PC-9 (cell line): Measurements from ENCODE around the gene LINGO1. TPM values are rescaled to one million over a fixed set of nuclear protein-coding genes. Genes with fewer than 3 reads are reported as not detected.

ENCODE experiments used
- BruUV-seq: library from RNA; stranded (reverse); fragments of 400-500 nt; replicated peaks from 2 replicates; lab custom pipeline; 2021; lab: Mats Ljungman, UMichigan
- CTCF ChIA-PET: fragments of 300-600 bp; sonication (Branson Sonifier 250); formaldehyde crosslinking; loops from one replicate; lab custom pipeline; 2022; ENCODE audit warnings: antibody characterized with exemption; lab: Charles Lee
- POLR2A ChIA-PET: fragments of 300-600 bp; sonication (Branson Sonifier 250); formaldehyde crosslinking; loops from one replicate; lab custom pipeline; 2022; ENCODE audit warnings: antibody characterized with exemption; ENCODE audit not compliant: unreplicated experiment; lab: Charles Lee
- DNase-seq, 2 experiments: peaks; one replicate each; pipeline versions ENCODE4 v3.0.0 to v3.0.0-alpha.2; 2015 to 2022; ENCODE audit warnings: mixed read lengths in 1 of 2
- H2AFZ ChIP-seq: fragments of 200-600 bp; sonication (generic); 2 replicates; pipeline ENCODE4 v1.8.1; 2017; ENCODE audit warnings: antibody characterized with exemption
- H3F3A ChIP-seq: fragments of 200-600 bp; sonication (generic); 2 replicates; pipeline ENCODE4 v1.8.1; 2017; ENCODE audit warnings: antibody characterized with exemption, mild to moderate bottlenecking, low read depth; ENCODE audit not compliant: insufficient read depth
- H3K27ac ChIP-seq: fragments of 200-600 bp; sonication (generic); 2 replicates; pipeline ENCODE4 v1.6.1; 2016; ENCODE audit warnings: mixed run types
- H3K27me3 ChIP-seq: fragments of 200-600 bp; sonication (generic); 2 replicates; pipeline ENCODE4 v1.6.1; 2016; ENCODE audit warnings: low read depth, mixed run types; ENCODE audit not compliant: insufficient read depth
- H3K36me3 ChIP-seq: fragments of 200-600 bp; sonication (generic); 2 replicates; pipeline ENCODE4 v1.6.1; 2016; ENCODE audit warnings: low read depth, mixed run types
- H3K4me1 ChIP-seq: fragments of 200-600 bp; sonication (generic); replicated peaks from 2 replicates; pipeline ENCODE4 v1.6.1; 2016; ENCODE audit warnings: mixed run types; ENCODE audit not compliant: insufficient read depth
- H3K4me2 ChIP-seq: fragments of 200-600 bp; sonication (generic); 2 replicates; pipeline ENCODE4 v1.6.1; 2017; ENCODE audit warnings: mixed run types
- H3K4me3 ChIP-seq: fragments of 200-600 bp; sonication (generic); 2 replicates; pipeline ENCODE4 v1.6.1; 2016; ENCODE audit warnings: mixed run types
- H3K79me2 ChIP-seq: fragments of 200-600 bp; sonication (generic); 2 replicates; pipeline ENCODE4 v1.6.1; 2017; ENCODE audit warnings: low read depth, mixed run types
- H3K9me2 ChIP-seq: fragments of 200-600 bp; sonication (generic); 2 replicates; pipeline ENCODE4 v1.8.1; 2017; ENCODE audit warnings: mild to moderate bottlenecking; ENCODE audit not compliant: insufficient read depth
- H3K9me3 ChIP-seq: fragments of 200-600 bp; sonication (generic); 2 replicates; pipeline ENCODE4 v1.8.1; 2016; ENCODE audit warnings: low read depth; ENCODE audit not compliant: insufficient read depth
- H4K20me1 ChIP-seq: fragments of 200-600 bp; sonication (generic); 2 replicates; pipeline ENCODE4 v1.8.1; 2017; ENCODE audit not compliant: insufficient read depth
- EZH2 ChIP-seq: fragments of 200-600 bp; sonication (generic); IDR thresholded peaks from 2 replicates; pipeline ENCODE4 v1.8.0; 2017; ENCODE audit warnings: antibody characterized with exemption, low read depth
- intact Hi-C: fragments of 100-400 bp; cut with micrococcal nuclease; formaldehyde crosslinking; loops from one replicate; pipeline ENCODE4 v1.10.0; 2022; ENCODE audit not compliant: unreplicated experiment
- total RNA-seq: library from RNA; stranded (reverse); gene quantifications from 2 replicates; pipeline ENCODE4 v1.2.3, GENCODE V29; 2021
- TF ChIP-seq, protein P1 (sequence below): fragments of 200-600 bp; sonication (generic); conservative IDR thresholded peaks from 2 replicates; pipeline ENCODE4 v1.6.1; 2017; ENCODE audit warnings: mixed run types, antibody characterized with exemption, mild to moderate bottlenecking, moderate library complexity

LINGO1 gene
- total RNA-seq, 1 experiment from 2014 or later, result not detected

DNA sequence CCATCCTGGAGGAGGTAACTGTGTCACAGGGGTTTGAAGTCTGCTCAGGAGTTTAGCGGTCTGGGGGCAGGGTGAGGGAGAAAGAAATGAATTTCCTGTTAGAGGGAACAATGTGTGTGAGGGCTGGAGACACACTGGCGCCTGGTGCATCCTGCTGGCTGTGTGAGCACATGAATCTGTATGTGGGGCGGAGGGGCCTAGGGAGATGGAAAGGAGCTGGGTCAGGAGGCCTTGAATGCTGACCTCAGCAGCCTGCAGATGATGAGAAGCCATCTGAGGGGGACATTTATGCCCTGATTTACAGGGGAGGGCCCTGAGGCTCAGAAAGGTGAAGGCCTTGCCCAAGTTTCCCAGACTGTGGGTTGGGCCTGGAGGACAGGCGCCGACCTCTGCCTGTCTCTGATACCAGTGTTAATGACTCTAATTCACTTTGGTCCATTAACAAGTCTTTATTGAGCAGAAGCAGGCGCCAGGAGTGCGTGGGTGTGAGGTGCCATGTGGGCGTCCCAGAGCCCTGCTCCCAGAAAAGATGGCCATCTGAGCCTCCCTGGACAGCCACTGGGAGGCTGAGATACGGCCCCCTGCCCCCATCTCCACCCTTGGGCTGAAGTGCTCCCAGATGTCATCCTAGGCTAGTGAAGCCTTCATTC lies 34.8 kb downstream of the LINGO1 start:
- no peak overlapping the region for H3K27ac ChIP-seq
- H3K4me2 ChIP-seq, result no peak overlapping the region
- no peak overlapping the region for H2AFZ ChIP-seq
- H3K9me2 ChIP-seq, result no peaks in the 10 kb centered on the region
- no peaks in the 10 kb centered on the region for H3K27me3 ChIP-seq
- TF ChIP-seq, protein P1, sequence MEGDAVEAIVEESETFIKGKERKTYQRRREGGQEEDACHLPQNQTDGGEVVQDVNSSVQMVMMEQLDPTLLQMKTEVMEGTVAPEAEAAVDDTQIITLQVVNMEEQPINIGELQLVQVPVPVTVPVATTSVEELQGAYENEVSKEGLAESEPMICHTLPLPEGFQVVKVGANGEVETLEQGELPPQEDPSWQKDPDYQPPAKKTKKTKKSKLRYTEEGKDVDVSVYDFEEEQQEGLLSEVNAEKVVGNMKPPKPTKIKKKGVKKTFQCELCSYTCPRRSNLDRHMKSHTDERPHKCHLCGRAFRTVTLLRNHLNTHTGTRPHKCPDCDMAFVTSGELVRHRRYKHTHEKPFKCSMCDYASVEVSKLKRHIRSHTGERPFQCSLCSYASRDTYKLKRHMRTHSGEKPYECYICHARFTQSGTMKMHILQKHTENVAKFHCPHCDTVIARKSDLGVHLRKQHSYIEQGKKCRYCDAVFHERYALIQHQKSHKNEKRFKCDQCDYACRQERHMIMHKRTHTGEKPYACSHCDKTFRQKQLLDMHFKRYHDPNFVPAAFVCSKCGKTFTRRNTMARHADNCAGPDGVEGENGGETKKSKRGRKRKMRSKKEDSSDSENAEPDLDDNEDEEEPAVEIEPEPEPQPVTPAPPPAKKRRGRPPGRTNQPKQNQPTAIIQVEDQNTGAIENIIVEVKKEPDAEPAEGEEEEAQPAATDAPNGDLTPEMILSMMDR, result no peak
- no peak for TF ChIP-seq EZH2
- no peaks in the 10 kb centered on the region for H3F3A ChIP-seq
- ChIA-PET POLR2A (no interaction called here), CTCF (no interaction called here)
- H3K4me1 ChIP-seq, result no peaks in the 10 kb centered on the region
- no peak overlapping the region for H3K4me3 ChIP-seq
- H3K36me3 ChIP-seq, result no peaks in the 10 kb centered on the region
- no peaks in the 10 kb centered on the region for H4K20me1 ChIP-seq
- no peaks in the 10 kb centered on the region for H3K79me2 ChIP-seq
- BruUV-seq, result no TSS peak
- no peaks in the 10 kb centered on the region for H3K9me3 ChIP-seq
- intact Hi-C loops, result no loop called here
- no peak for DNase-seq

DNA sequence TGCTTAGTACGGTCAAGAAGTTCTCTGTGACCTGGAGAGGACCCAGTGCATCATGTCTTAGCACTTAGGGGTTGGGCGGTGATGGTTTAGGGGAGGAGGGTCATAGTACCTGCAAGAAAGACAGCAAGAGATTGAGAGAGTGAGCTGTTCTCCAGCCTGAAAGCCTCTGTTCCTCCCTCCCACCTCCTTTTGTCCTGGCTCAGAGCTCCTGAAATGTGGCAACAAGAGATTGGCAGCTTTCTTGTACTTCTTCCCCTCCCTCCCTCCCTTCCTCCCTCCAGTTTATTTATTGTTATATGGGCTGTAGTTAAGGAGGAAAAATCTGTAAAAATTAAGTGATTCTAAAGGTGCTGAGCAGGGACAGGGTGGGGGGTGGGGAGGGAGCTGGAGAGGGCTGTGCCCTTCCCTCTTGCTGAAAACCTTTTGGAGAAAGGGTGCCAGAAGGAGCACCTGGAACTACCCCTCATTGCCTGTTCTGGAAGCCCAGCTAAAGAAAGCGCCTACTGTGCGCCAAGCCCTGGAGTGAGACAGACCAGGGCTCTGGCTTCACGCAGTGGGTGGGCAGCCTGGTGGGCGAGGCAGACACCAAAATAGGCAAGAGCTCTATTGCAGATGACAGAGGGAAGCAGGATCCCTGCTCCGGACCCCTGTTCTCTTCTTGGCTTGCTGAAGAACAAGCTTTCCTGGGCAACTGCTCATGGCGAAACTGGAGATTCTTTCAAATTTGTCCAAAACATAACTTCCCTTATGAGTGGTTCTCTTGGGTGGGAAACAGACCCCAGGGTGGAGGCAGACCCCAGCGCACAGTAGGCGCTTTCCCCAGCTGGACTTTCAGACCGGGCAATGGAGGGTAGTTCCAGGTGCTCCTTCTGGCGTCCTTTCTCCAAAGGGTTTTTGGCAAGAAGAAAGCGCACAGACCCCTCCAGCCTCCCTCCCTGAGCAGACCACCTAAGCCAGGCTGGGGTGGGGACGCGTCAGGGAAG lies 35.6 kb downstream of the LINGO1 start:
- ChIA-PET CTCF (no interaction called here), POLR2A (no interaction called here)
- Histone ChIP-seq H4K20me1 (no peaks in the 10 kb centered on the region), H3K9me3 (no peaks in the 10 kb centered on the region), H3K79me2 (no peaks in the 10 kb centered on the region), H2AFZ (no peak overlapping the region), H3K4me1 (no peaks in the 10 kb centered on the region), H3K36me3 (no peaks in the 10 kb centered on the region), H3K27ac (no peak overlapping the region), H3K9me2 (no peaks in the 10 kb centered on the region), H3K4me3 (no peak overlapping the region), H3F3A (no peaks in the 10 kb centered on the region), H3K27me3 (no peaks in the 10 kb centered on the region), H3K4me2 (no peak overlapping the region)
- no TSS peak for BruUV-seq
- intact Hi-C loops, result no loop called here
- no peak for TF ChIP-seq EZH2
- TF ChIP-seq, protein P1, result no peak
- DNase-seq, result no peak

DNA sequence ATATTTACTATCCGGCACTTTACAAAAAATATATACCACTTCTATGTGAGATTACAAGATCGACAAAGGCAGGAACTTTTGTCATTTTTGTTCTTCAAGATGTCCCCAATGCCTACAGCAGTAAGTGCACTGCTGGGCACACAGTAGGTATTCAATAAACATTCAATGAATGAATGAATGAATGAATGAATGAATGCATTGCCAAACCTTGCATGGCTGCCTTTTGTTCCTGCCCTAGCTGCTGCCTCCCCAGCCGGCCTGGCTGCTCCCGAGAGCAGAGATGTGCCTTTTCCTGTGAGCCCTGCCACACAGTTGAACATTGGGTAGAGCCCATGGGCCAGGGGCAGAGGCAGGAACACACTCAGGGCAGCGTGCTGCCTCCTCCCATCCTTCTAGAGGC lies 37.5 kb downstream of the LINGO1 start:
- Histone ChIP-seq H3K9me3 (no peaks in the 10 kb centered on the region), H3K27me3 (peaks cover 11% of the 10 kb centered on the region; the same call in 1 of the 2 replicates), H3K79me2 (no peaks in the 10 kb centered on the region), H3K9me2 (no peaks in the 10 kb centered on the region), H3K4me2 (no peak overlapping the region), H3K4me1 (no peaks in the 10 kb centered on the region), H3K36me3 (no peaks in the 10 kb centered on the region), H4K20me1 (no peaks in the 10 kb centered on the region), H3K27ac (no peak overlapping the region), H2AFZ (no peak overlapping the region), H3F3A (no peaks in the 10 kb centered on the region), H3K4me3 (no peak overlapping the region)
- DNase-seq, result no peak
- ChIA-PET POLR2A (no interaction called here), CTCF (no interaction called here)
- no peak for TF ChIP-seq EZH2
- TF ChIP-seq, protein P1, result no peak
- no TSS peak for BruUV-seq
- intact Hi-C loops, result no loop called here
